Activated CD4-positive, CD25-positive, alpha-beta regulatory T cell treated with anti-CD3 and anti-CD28 coated beads, Interleukin-2, amount 50 U/mL, for 16 hours (primary cell): Measurements from ENCODE around the gene TUBA1B.

ENCODE experiments used
- DNase-seq: peaks from one replicate; pipeline ENCODE4 v3.0.0-alpha.2; 2020; ENCODE audit warnings: low read depth, low spot score

The TUBA1B gene

GRCh38 chr12:49126852-49127763 lies 4.1 kb downstream of the TUBA1B start:
- DNase-seq: no peak

GRCh38 chr12:49121047-49121696 lies 10.0 kb downstream of the TUBA1B start:
- DNase-seq: no peak

- DNase-seq: no peak
These were observed 20.0 kb downstream of the TUBA1B start for GRCh38 chr12:49111206-49111605.

- DNase-seq: peak; percentile 95
These were observed 20.6 kb downstream of the TUBA1B start, which contains the start of gene LMBR1L for GRCh38 chr12:49110464-49111155. Gene LMBR1L, minus strand, starts transcription at chr12:49110847. Its CDS starts 292 bp downstream, at chr12:49110555.

- DNase-seq: no peak
These were observed 21.3 kb downstream of the TUBA1B start for GRCh38 chr12:49109641-49110463.

- DNase-seq: no peak
These were observed 22.2 kb downstream of the TUBA1B start for GRCh38 chr12:49108958-49109404.

- DNase-seq: no peak
These were observed 25.6 kb downstream of the TUBA1B start for GRCh38 chr12:49105504-49106084.

GRCh38 chr12:49104822-49105221 lies 26.4 kb downstream of the TUBA1B start:
- DNase-seq: no peak

GRCh38 chr12:49100380-49100779 lies 30.8 kb downstream of the TUBA1B start:
- no peak for DNase-seq

- DNase-seq: no peak
These were observed 32.5 kb downstream of the TUBA1B start for GRCh38 chr12:49098703-49099102.

- peak; percentile 47 for DNase-seq
These were observed 33.2 kb downstream of the TUBA1B start for GRCh38 chr12:49098035-49098451.

- no peak for DNase-seq
These were observed 33.8 kb downstream of the TUBA1B start for GRCh38 chr12:49097381-49097780.

- no peak for DNase-seq
These were observed 36.2 kb downstream of the TUBA1B start for GRCh38 chr12:49094975-49095365.

- DNase-seq: no peak
These were observed 36.8 kb downstream of the TUBA1B start, which contains the start of gene DHH for GRCh38 chr12:49094160-49094974. Gene DHH, minus strand, starts transcription at chr12:49094801. Its CDS starts 289 bp downstream, at chr12:49094512.

GRCh38 chr12:49093792-49094159 lies 37.4 kb downstream of the TUBA1B start:
- no peak for DNase-seq

- DNase-seq: no peak
These were observed 38.3 kb downstream of the TUBA1B start for GRCh38 chr12:49092816-49093406.

- DNase-seq: peak; percentile 28
These were observed 38.9 kb downstream of the TUBA1B start for GRCh38 chr12:49092086-49092815.

GRCh38 chr12:49091836-49092085 lies 39.4 kb downstream of the TUBA1B start:
- DNase-seq: no peak
